ENCODE results near the gene MCF2L2.

- TF ChIP-seq POLR2AphosphoS5 (IDR thresholded peaks at IDR 0.05; ENCODE audit: low read depth, low read length) (peak; percentile 49; the same call in 1 of the 2 replicates), TAF1 (IDR thresholded peaks at IDR 0.05; ENCODE audit: borderline replicate concordance, low read depth, low read length) (no peak), POLR2A (IDR thresholded peaks at IDR 0.05; ENCODE audit: low read depth, low read length) (peak; percentile 68; the same call in 1 of the 2 replicates)
Observed at GRCh38 chr3:183447206-183448001, 19.0 kb upstream of the MCF2L2 start.
